ENCODE results near the gene PDGFD.
A peak's percentile ranks its signal among the peaks of the same experiment; 100 is the strongest.

Gene PDGFD

GRCh38 chr11:104163100-104164027 lies 583 bp downstream of the PDGFD start:
- H3K4me1 ChIP-seq (ENCODE audit: control insufficient read depth, insufficient read depth, low read length), result no peaks in the 10 kb centered on the region
- peaks cover 3 to 9% of the 10 kb centered on the region in 2 donors for H3K27me3 ChIP-seq (ENCODE audit: control insufficient read depth in 1 of 2, insufficient read depth in 2 of 2, low read length in 2 of 2)
- no peak overlapping the region for H3K9ac ChIP-seq (ENCODE audit: low read length in 2 of 2)
- H3K9me3 ChIP-seq (ENCODE audit: control insufficient read depth in 2 of 2, low read length in 2 of 2), result no peaks in the 10 kb centered on the region
- H3K27ac ChIP-seq (ENCODE audit: low read length), result no peak overlapping the region
- no peaks in the 10 kb centered on the region for H3K36me3 ChIP-seq (ENCODE audit: control insufficient read depth in 2 of 2, insufficient read depth in 2 of 2, low read length in 2 of 2)
- H3K4me3 ChIP-seq (ENCODE audit: low read length in 2 of 2), result peak overlapping the region; percentile 46 to 69

DNA sequence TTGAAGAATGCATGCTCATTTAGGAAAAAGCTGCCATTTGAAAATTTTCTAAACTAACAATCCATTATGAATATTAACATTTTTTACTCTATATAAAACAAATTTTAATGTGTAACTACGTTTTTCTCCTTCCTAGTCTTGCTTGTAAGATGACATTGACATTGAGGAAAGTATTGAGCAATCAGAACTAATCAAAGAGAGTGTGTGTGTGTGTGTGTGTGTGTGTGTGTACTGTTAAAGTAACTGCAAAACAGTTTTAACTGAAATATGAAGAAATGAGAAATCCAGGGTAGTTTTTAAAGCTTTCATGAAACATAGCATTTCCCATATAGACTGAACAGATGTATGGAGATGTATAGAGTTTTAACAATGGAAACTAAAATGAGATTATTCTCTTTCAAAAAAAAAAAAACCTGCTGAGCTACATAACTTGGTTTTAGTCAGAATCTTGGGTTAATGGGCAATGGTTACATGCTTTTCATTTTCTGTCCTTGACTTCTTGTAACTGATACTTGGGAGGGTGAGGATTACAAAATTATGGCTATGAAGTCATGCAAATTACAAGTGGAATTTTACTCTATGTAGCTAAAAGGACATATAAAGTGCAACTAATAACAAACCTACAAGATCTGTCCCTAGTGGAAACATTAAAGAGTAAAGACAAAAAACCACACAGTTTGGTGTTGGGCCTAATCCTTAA lies 2.0 kb downstream of the PDGFD start:
- Histone ChIP-seq H3K4me3 (ENCODE audit: low read length in 2 of 2) (no peak overlapping the region), H3K27ac (ENCODE audit: low read length) (no peak overlapping the region), H3K4me1 (ENCODE audit: control insufficient read depth, insufficient read depth, low read length) (no peaks in the 10 kb centered on the region), H3K9me3 (ENCODE audit: control insufficient read depth in 2 of 2, low read length in 2 of 2) (no peaks in the 10 kb centered on the region), H3K9ac (ENCODE audit: low read length in 2 of 2) (no peak overlapping the region), H3K27me3 (ENCODE audit: control insufficient read depth in 1 of 2, insufficient read depth in 2 of 2, low read length in 2 of 2) (peaks cover 3 to 9% of the 10 kb centered on the region in 2 donors), H3K36me3 (ENCODE audit: control insufficient read depth in 2 of 2, insufficient read depth in 2 of 2, low read length in 2 of 2) (no peaks in the 10 kb centered on the region)

- no peak overlapping the region for H3K4me3 ChIP-seq (ENCODE audit: low read length in 2 of 2)
- no peaks in the 10 kb centered on the region for H3K9me3 ChIP-seq (ENCODE audit: control insufficient read depth in 2 of 2, low read length in 2 of 2)
Observed at GRCh38 chr11:104159356-104159755, 4.6 kb downstream of the PDGFD start.

DNA sequence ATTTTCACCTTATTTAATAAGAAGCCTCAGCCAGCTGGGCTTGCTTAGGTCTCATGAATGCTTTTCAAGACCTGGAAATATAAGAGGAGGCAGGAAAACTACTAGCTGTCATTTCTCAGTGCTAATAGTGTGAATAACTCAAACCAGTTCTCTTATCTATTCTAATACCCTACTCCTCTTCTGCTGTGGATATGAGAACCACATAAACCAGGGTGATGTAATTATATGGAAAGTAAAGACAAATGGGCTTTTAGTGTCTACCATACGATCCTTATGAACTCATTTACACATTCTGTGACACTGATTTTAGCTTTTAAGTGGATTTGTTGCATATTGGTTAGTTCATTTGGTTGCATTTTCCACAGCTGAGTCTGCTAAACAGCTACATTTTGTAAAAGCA lies 8.6 kb downstream of the PDGFD start:
- Histone ChIP-seq H3K4me3 (ENCODE audit: low read length in 2 of 2) (no peak overlapping the region), H3K9ac (ENCODE audit: low read length in 2 of 2) (no peak overlapping the region), H3K9me3 (ENCODE audit: control insufficient read depth in 2 of 2, low read length in 2 of 2) (no peaks in the 10 kb centered on the region), H3K27me3 (ENCODE audit: control insufficient read depth in 1 of 2, insufficient read depth in 2 of 2, low read length in 2 of 2) (no peaks in the 10 kb centered on the region), H3K36me3 (ENCODE audit: control insufficient read depth in 2 of 2, insufficient read depth in 2 of 2, low read length in 2 of 2) (no peaks in the 10 kb centered on the region), H3K27ac (ENCODE audit: low read length) (no peak overlapping the region), H3K4me1 (ENCODE audit: control insufficient read depth, insufficient read depth, low read length) (no peaks in the 10 kb centered on the region)

More at GRCh38 chr11:104159356-104159755, 4.6 kb downstream of the PDGFD start:
- Histone ChIP-seq H3K36me3 (ENCODE audit: control insufficient read depth in 2 of 2, insufficient read depth in 2 of 2, low read length in 2 of 2) (no peaks in the 10 kb centered on the region), H3K27ac (ENCODE audit: low read length) (no peak overlapping the region), H3K9ac (ENCODE audit: low read length in 2 of 2) (no peak overlapping the region), H3K4me1 (ENCODE audit: control insufficient read depth, insufficient read depth, low read length) (no peaks in the 10 kb centered on the region), H3K27me3 (ENCODE audit: control insufficient read depth in 1 of 2, insufficient read depth in 2 of 2, low read length in 2 of 2) (peaks cover 3 to 9% of the 10 kb centered on the region in 2 donors)

GRCh38 chr11:104154296-104154695 lies 9.7 kb downstream of the PDGFD start:
- Histone ChIP-seq H3K4me1 (ENCODE audit: control insufficient read depth, insufficient read depth, low read length) (no peaks in the 10 kb centered on the region), H3K27me3 (ENCODE audit: control insufficient read depth in 1 of 2, insufficient read depth in 2 of 2, low read length in 2 of 2) (no peaks in the 10 kb centered on the region), H3K27ac (ENCODE audit: low read length) (no peak overlapping the region), H3K9ac (ENCODE audit: low read length in 2 of 2) (no peak overlapping the region), H3K36me3 (ENCODE audit: control insufficient read depth in 2 of 2, insufficient read depth in 2 of 2, low read length in 2 of 2) (no peaks in the 10 kb centered on the region), H3K9me3 (ENCODE audit: control insufficient read depth in 2 of 2, low read length in 2 of 2) (no peaks in the 10 kb centered on the region), H3K4me3 (ENCODE audit: low read length in 2 of 2) (no peak overlapping the region)

GRCh38 chr11:104152941-104153505 lies 10.9 kb downstream of the PDGFD start:
- Histone ChIP-seq H3K9me3 (ENCODE audit: control insufficient read depth in 2 of 2, low read length in 2 of 2) (no peaks in the 10 kb centered on the region), H3K27me3 (ENCODE audit: control insufficient read depth in 1 of 2, insufficient read depth in 2 of 2, low read length in 2 of 2) (no peaks in the 10 kb centered on the region), H3K36me3 (ENCODE audit: control insufficient read depth in 2 of 2, insufficient read depth in 2 of 2, low read length in 2 of 2) (no peaks in the 10 kb centered on the region), H3K27ac (ENCODE audit: low read length) (no peak overlapping the region), H3K4me3 (ENCODE audit: low read length in 2 of 2) (no peak overlapping the region), H3K9ac (ENCODE audit: low read length in 2 of 2) (no peak overlapping the region), H3K4me1 (ENCODE audit: control insufficient read depth, insufficient read depth, low read length) (no peaks in the 10 kb centered on the region)

- Histone ChIP-seq H3K36me3 (ENCODE audit: control insufficient read depth in 2 of 2, insufficient read depth in 2 of 2, low read length in 2 of 2) (no peaks in the 10 kb centered on the region), H3K27me3 (ENCODE audit: control insufficient read depth in 1 of 2, insufficient read depth in 2 of 2, low read length in 2 of 2) (no peaks in the 10 kb centered on the region), H3K9me3 (ENCODE audit: control insufficient read depth in 2 of 2, low read length in 2 of 2) (no peaks in the 10 kb centered on the region), H3K4me3 (ENCODE audit: low read length in 2 of 2) (no peak overlapping the region), H3K27ac (ENCODE audit: low read length) (no peak overlapping the region), H3K4me1 (ENCODE audit: control insufficient read depth, insufficient read depth, low read length) (no peaks in the 10 kb centered on the region), H3K9ac (ENCODE audit: low read length in 2 of 2) (no peak overlapping the region)
Observed at GRCh38 chr11:104151404-104152204, 12.3 kb downstream of the PDGFD start.

GRCh38 chr11:104148706-104149105 lies 15.2 kb downstream of the PDGFD start:
- no peaks in the 10 kb centered on the region for H3K27me3 ChIP-seq (ENCODE audit: control insufficient read depth in 1 of 2, insufficient read depth in 2 of 2, low read length in 2 of 2)
- H3K9ac ChIP-seq (ENCODE audit: low read length in 2 of 2), result no peak overlapping the region
- H3K4me3 ChIP-seq (ENCODE audit: low read length in 2 of 2), result no peak overlapping the region
- H3K36me3 ChIP-seq (ENCODE audit: control insufficient read depth in 2 of 2, insufficient read depth in 2 of 2, low read length in 2 of 2), result no peaks in the 10 kb centered on the region
- H3K4me1 ChIP-seq (ENCODE audit: control insufficient read depth, insufficient read depth, low read length), result no peaks in the 10 kb centered on the region
- H3K27ac ChIP-seq (ENCODE audit: low read length), result no peak overlapping the region
- no peaks in the 10 kb centered on the region for H3K9me3 ChIP-seq (ENCODE audit: control insufficient read depth in 2 of 2, low read length in 2 of 2)

GRCh38 chr11:104148074-104148473 lies 15.9 kb downstream of the PDGFD start:
- H3K9ac ChIP-seq (ENCODE audit: low read length in 2 of 2), result no peak overlapping the region
- H3K4me3 ChIP-seq (ENCODE audit: low read length in 2 of 2), result no peak overlapping the region
- no peaks in the 10 kb centered on the region for H3K9me3 ChIP-seq (ENCODE audit: control insufficient read depth in 2 of 2, low read length in 2 of 2)
- no peaks in the 10 kb centered on the region for H3K4me1 ChIP-seq (ENCODE audit: control insufficient read depth, insufficient read depth, low read length)
- H3K36me3 ChIP-seq (ENCODE audit: control insufficient read depth in 2 of 2, insufficient read depth in 2 of 2, low read length in 2 of 2), result no peaks in the 10 kb centered on the region
- H3K27me3 ChIP-seq (ENCODE audit: control insufficient read depth in 1 of 2, insufficient read depth in 2 of 2, low read length in 2 of 2), result no peaks in the 10 kb centered on the region
- no peak overlapping the region for H3K27ac ChIP-seq (ENCODE audit: low read length)

GRCh38 chr11:104146943-104147342 lies 17.0 kb downstream of the PDGFD start:
- Histone ChIP-seq H3K27me3 (ENCODE audit: control insufficient read depth in 1 of 2, insufficient read depth in 2 of 2, low read length in 2 of 2) (no peaks in the 10 kb centered on the region), H3K4me3 (ENCODE audit: low read length in 2 of 2) (no peak overlapping the region), H3K9ac (ENCODE audit: low read length in 2 of 2) (no peak overlapping the region), H3K9me3 (ENCODE audit: control insufficient read depth in 2 of 2, low read length in 2 of 2) (no peaks in the 10 kb centered on the region), H3K27ac (ENCODE audit: low read length) (no peak overlapping the region), H3K36me3 (ENCODE audit: control insufficient read depth in 2 of 2, insufficient read depth in 2 of 2, low read length in 2 of 2) (no peaks in the 10 kb centered on the region), H3K4me1 (ENCODE audit: control insufficient read depth, insufficient read depth, low read length) (no peaks in the 10 kb centered on the region)

Data from stomach smooth muscle (tissue), 2 donors.